Neural cell (in vitro differentiated cells): ENCODE data around the gene TMEM125. TPM values are rescaled to one million over a fixed set of nuclear protein-coding genes. Genes with fewer than 3 reads are reported as not detected.

Experiments
- H2AFZ ChIP-seq: fragments of 200-600, 300-800 bp; sonication (generic), shearing (Covaris generic); 2 replicates; pipeline ENCODE4 v1.6.0; 2014; ENCODE audit warnings: low read depth, mild to moderate bottlenecking, antibody characterized with exemption, low read length, moderate library complexity
- H3F3A ChIP-seq: fragments of 200-600 bp; shearing (Covaris generic); 2 replicates; pipeline ENCODE4 v1.6.1; 2016; ENCODE audit warnings: mild to moderate bottlenecking, moderate library complexity, mixed read lengths, antibody characterized with exemption, low read length; ENCODE audit not compliant: insufficient read depth, poor library complexity, severe bottlenecking
- H3K27ac ChIP-seq: fragments of 200-600, 300-800 bp; sonication (generic), shearing (Covaris generic); 2 replicates; pipeline ENCODE4 v1.5.1; 2014; ENCODE audit warnings: mild to moderate bottlenecking, low read length, moderate library complexity
- H3K27me3 ChIP-seq: fragments of 300-800, 200-600 bp; sonication (generic), shearing (Covaris generic); 2 replicates; pipeline ENCODE4 v1.6.0; 2014; ENCODE audit warnings: mild to moderate bottlenecking, low read depth, low read length, moderate library complexity; ENCODE audit not compliant: insufficient read depth
- H3K36me3 ChIP-seq: fragments of 300-800, 200-600 bp; sonication (generic), shearing (Covaris generic); 2 replicates; pipeline ENCODE4 v1.5.1; 2014; ENCODE audit warnings: mild to moderate bottlenecking, antibody characterized with exemption, low read length, moderate library complexity; ENCODE audit not compliant: insufficient read depth
- H3K4me2 ChIP-seq: fragments of 300-800, 200-600 bp; sonication (generic), shearing (Covaris generic); 2 replicates; pipeline ENCODE4 v1.6.0; 2014; ENCODE audit warnings: mild to moderate bottlenecking, low read length
- H3K4me3 ChIP-seq: fragments of 300-800, 200-600 bp; sonication (generic), shearing (Covaris generic); 2 replicates; pipeline ENCODE4 v1.5.1; 2014; ENCODE audit warnings: mild to moderate bottlenecking, low read length, moderate library complexity
- H3K79me2 ChIP-seq: fragments of 200-600 bp; shearing (Covaris generic); replicated peaks from 2 replicates; pipeline ENCODE4 v1.6.0; 2014; ENCODE audit warnings: mild to moderate bottlenecking, low read length, moderate library complexity; ENCODE audit not compliant: insufficient read depth
- H3K9ac ChIP-seq: fragments of 300-800, 200-600 bp; sonication (generic), shearing (Covaris generic); 2 replicates; pipeline ENCODE4 v1.6.1; 2016; ENCODE audit warnings: mild to moderate bottlenecking, low read length, mixed read lengths
- H3K9me2 ChIP-seq: fragments of 200-600 bp; shearing (Covaris generic); 2 replicates; pipeline ENCODE4 v1.6.1; 2016; ENCODE audit warnings: mild to moderate bottlenecking, low read length, mixed read lengths; ENCODE audit not compliant: insufficient read depth
- H3K9me3 ChIP-seq: fragments of 200-600, 300-800 bp; sonication (generic), shearing (Covaris generic); 2 replicates; pipeline ENCODE4 v1.6.1; 2016; ENCODE audit warnings: mild to moderate bottlenecking, mixed run types, low read length, moderate library complexity, mixed read lengths
- H4K20me1 ChIP-seq: fragments of 200-600 bp; shearing (Covaris generic); 2 replicates; pipeline ENCODE4 v1.6.1; 2016; ENCODE audit warnings: mild to moderate bottlenecking, mixed run types; ENCODE audit not compliant: insufficient read depth
- CTCF ChIP-seq: fragments of 450-650 bp; IDR thresholded peaks from 2 replicates; pipeline ENCODE4 v1.5.1; 2014; ENCODE audit warnings: antibody characterized with exemption, mild to moderate bottlenecking, moderate library complexity; ENCODE audit not compliant: poor library complexity, severe bottlenecking
- EP300 ChIP-seq: fragments of 450-650 bp; conservative IDR thresholded peaks from 2 replicates; pipeline ENCODE4 v1.6.1; 2014; ENCODE audit warnings: antibody characterized with exemption, mild to moderate bottlenecking, moderate library complexity; ENCODE audit not compliant: poor library complexity, severe bottlenecking
- EZH2 ChIP-seq: fragments of 200-600, 300-800 bp; shearing (Covaris generic), sonication (generic); IDR thresholded peaks from 2 replicates; pipeline ENCODE4 v1.6.1; 2014; ENCODE audit warnings: antibody characterized with exemption, low read length, borderline replicate concordance, mild to moderate bottlenecking; ENCODE audit not compliant: insufficient read depth, poor library complexity, severe bottlenecking
- MXI1 ChIP-seq: fragments of 450-650 bp; conservative IDR thresholded peaks from 2 replicates; pipeline ENCODE4 v1.6.1; 2014; ENCODE audit warnings: antibody characterized with exemption, mild to moderate bottlenecking; ENCODE audit not compliant: poor library complexity, severe bottlenecking
- POLR2AphosphoS5 ChIP-seq: IDR thresholded peaks from 2 replicates; pipeline ENCODE4 v1.6.1; 2012
- RAD21 ChIP-seq: fragments of 450-650 bp; conservative IDR thresholded peaks from 2 replicates; pipeline ENCODE4 v1.6.1; 2014; ENCODE audit warnings: antibody characterized with exemption, mild to moderate bottlenecking, moderate library complexity
- REST ChIP-seq: IDR thresholded peaks from 2 replicates; pipeline ENCODE4 v1.6.1; 2012; ENCODE audit warnings: borderline replicate concordance
- SMC3 ChIP-seq: fragments of 450-650 bp; conservative IDR thresholded peaks from 2 replicates; pipeline ENCODE4 v1.6.1; 2014; ENCODE audit warnings: antibody characterized with exemption, mild to moderate bottlenecking, moderate library complexity; ENCODE audit not compliant: poor library complexity
- TAF1 ChIP-seq: IDR thresholded peaks from 2 replicates; pipeline ENCODE4 v1.6.1; 2012; ENCODE audit warnings: low read depth
- polyA plus RNA-seq: library from polyadenylated mRNA; depleted of rRNA; stranded (reverse); fragments of >200 nt; gene quantifications from 2 replicates; pipeline ENCODE4 v1.2.3, GENCODE V29; 2014

The TMEM125 gene
- polyA plus RNA-seq, 1 donor from 2014 or later, result not detected

DNA sequence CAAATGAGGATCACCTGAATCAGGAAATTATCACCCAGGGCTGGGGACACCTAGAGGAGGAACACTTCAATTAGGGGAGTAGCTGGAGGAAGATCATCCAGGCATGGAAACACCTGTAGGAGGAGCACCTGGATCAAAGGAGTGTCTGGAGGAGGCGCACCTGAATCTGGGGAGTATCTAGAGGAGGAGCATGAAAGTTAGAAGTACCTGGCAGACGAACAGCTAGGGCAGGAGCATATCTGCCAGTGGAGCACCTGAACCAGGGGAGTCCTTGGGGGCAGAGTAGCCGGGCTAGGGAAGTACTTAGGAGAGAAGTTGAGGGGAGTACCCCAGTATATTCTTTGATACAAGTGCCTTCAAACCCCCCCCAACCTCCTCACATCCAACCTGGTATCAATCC lies 14.3 kb downstream of the TMEM125 start:
- H3K9me2 ChIP-seq, result no peaks in the 10 kb centered on the region
- H3F3A ChIP-seq, result no peaks in the 10 kb centered on the region
- H3K27me3 ChIP-seq, result no peaks in the 10 kb centered on the region
- TF ChIP-seq SMC3 (no peak), POLR2AphosphoS5 (no peak), MXI1 (no peak), TAF1 (no peak), RAD21 (no peak), EP300 (no peak), EZH2 (no peak), CTCF (no peak), REST (no peak)
- H3K9ac ChIP-seq, result no peak overlapping the region
- no peaks in the 10 kb centered on the region for H3K36me3 ChIP-seq
- no peak overlapping the region for H2AFZ ChIP-seq
- H3K27ac ChIP-seq, result no peak overlapping the region
- no peaks in the 10 kb centered on the region for H4K20me1 ChIP-seq
- no peaks in the 10 kb centered on the region for H3K9me3 ChIP-seq
- H3K4me2 ChIP-seq, result no peak overlapping the region
- no peaks in the 10 kb centered on the region for H3K79me2 ChIP-seq
- H3K4me3 ChIP-seq, result no peak overlapping the region

DNA sequence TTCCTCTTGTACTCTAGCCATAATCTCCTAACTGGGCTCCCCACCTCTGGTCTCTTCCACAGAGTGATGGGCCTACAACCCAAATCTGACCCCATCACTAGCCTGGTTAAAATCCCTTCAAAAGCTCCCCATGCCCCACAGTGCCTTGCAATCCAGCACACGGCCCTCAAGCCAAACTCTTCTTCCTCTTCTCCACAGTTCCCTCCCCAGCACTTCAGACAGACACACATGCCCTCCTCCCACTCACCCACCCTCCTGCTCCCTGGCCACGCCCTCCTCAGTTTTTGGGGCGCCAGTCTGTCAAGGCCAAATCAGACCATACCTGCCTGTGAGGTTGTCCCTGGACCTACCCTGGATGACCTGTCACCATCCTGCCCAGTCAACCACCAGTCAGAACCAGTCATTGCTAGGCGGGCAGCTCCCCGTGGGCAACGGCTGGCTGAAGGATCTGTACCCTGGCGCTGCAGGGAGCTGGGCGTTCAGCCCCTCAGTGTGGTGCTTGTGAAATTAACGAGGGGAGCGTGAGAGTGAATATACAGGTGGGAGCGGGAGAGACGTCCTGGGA lies 14.8 kb downstream of the TMEM125 start:
- no peaks in the 10 kb centered on the region for H3K9me3 ChIP-seq
- no peak overlapping the region for H3K27ac ChIP-seq
- no peaks in the 10 kb centered on the region for H3K27me3 ChIP-seq
- no peaks in the 10 kb centered on the region for H3K36me3 ChIP-seq
- no peak overlapping the region for H3K9ac ChIP-seq
- H3F3A ChIP-seq, result no peaks in the 10 kb centered on the region
- no peak for TF ChIP-seq EZH2
- no peak for TF ChIP-seq REST
- TF ChIP-seq TAF1, result no peak
- TF ChIP-seq CTCF, result no peak
- no peak for TF ChIP-seq SMC3
- TF ChIP-seq POLR2AphosphoS5, result no peak
- TF ChIP-seq EP300, result no peak
- TF ChIP-seq MXI1, result no peak
- TF ChIP-seq RAD21, result no peak
- no peak overlapping the region for H2AFZ ChIP-seq
- no peaks in the 10 kb centered on the region for H4K20me1 ChIP-seq
- no peaks in the 10 kb centered on the region for H3K79me2 ChIP-seq
- H3K4me3 ChIP-seq, result no peak overlapping the region
- H3K9me2 ChIP-seq, result no peaks in the 10 kb centered on the region
- no peak overlapping the region for H3K4me2 ChIP-seq
